ENCODE data around the gene SQSTM1. TPM values are rescaled to one million over a fixed set of nuclear protein-coding genes. Genes with fewer than 3 reads are reported as not detected.

Gene SQSTM1
- total and polyA plus RNA-seq, 2 of the 8 experiments (the other 6 are each of a cell fraction or from before 2014, with no cell fraction given): 78.6 to 110 TPM

- ChIA-PET POLR2A (ENCODE audit: partially characterized antibody) (interaction anchor here (0.6 to 12.6 kb wide), 8 partner anchors 8 to 196 kb away, joined by 3 to 207 read pairs (median 6); partner anchors contain the start of genes HNRNPH1, LTC4S, MGAT4B and MRNIP), CTCF (ENCODE audit: partially characterized antibody) (interaction anchor here (1.1 to 1.6 kb wide), 2 partner anchors 25 to 50 kb away, joined by 3 to 5 read pairs; no protein-coding TSS in a partner anchor)
- no peak overlapping the region for H2BK120ac ChIP-seq (replicated peaks; ENCODE audit: low read depth, low read length)
- H4K5ac ChIP-seq (ENCODE audit: insufficient read length, low read depth, low read length): peak overlapping the region; percentile 1
- H2BK15ac ChIP-seq (ENCODE audit: low read length): peak overlapping the region; percentile 55; the same call in 1 of the 2 replicates
- peak overlapping the region; percentile 93 for H4K8ac ChIP-seq (ENCODE audit: extremely low read depth, insufficient read depth, low read length)
- H3K14ac ChIP-seq (ENCODE audit: insufficient read length): no peak overlapping the region
- peaks cover 0 to 5% (median 2%) of the 10 kb centered on the region in 4 experiments; a peak in 2 of 7 replicates for H3K27me3 ChIP-seq (replicated peaks in 1 of 4; ENCODE audit: control insufficient read depth in 3 of 4, extremely low read depth in 1 of 4, insufficient read depth in 3 of 4, low read length in 3 of 4)
- H3K23me2 ChIP-seq (ENCODE audit: low read depth, low read length): peaks cover 15% of the 10 kb centered on the region; the same call in 1 of the 2 replicates
- no peak for FAIRE-seq
- H3K9ac ChIP-seq (replicated peaks in 1 of 4; ENCODE audit: extremely low read depth in 1 of 4, low read depth in 3 of 4, low read length in 3 of 4): 0 out of 7 replicates have a peak overlapping the region, but pooled peaks of 1 of the 4 experiments have one; percentile 34
- H2BK12ac ChIP-seq (ENCODE audit: low read depth, low read length): peak overlapping the region; percentile 97; the same call in 1 of the 2 replicates
- peaks cover 4 to 40% (median 34%) of the 10 kb centered on the region in 4 experiments for H3K4me1 ChIP-seq (replicated peaks in 1 of 4; ENCODE audit: control insufficient read depth in 3 of 4, insufficient read depth in 4 of 4, low read length in 3 of 4)
- peaks cover 8 to 17% of the 10 kb centered on the region in 2 experiments for H4K20me1 ChIP-seq (replicated peaks in 1 of 2; ENCODE audit: control insufficient read depth in 1 of 2, insufficient read depth in 2 of 2, low read length in 2 of 2)
- H3K9me3 ChIP-seq (ENCODE audit: insufficient read depth in 2 of 2, low read depth in 1 of 2, low read length in 1 of 2): no peaks in the 10 kb centered on the region
- H3K36me3 ChIP-seq (ENCODE audit: control insufficient read depth in 2 of 4, insufficient read depth in 4 of 4, low read length in 3 of 4): peaks cover 0 to 6% (median 3%) of the 10 kb centered on the region in 4 experiments; a peak in 4 of 8 replicates
- peak overlapping the region; percentile 99 for H3K18ac ChIP-seq (ENCODE audit: extremely low read depth, low read length)
- H2BK5ac ChIP-seq (ENCODE audit: low read depth, low read length): peak overlapping the region; percentile 96
- no peak overlapping the region for H3K56ac ChIP-seq (replicated peaks; ENCODE audit: insufficient read length, low read depth, low read length)
- H3K79me2 ChIP-seq (ENCODE audit: control insufficient read depth in 1 of 2, insufficient read depth in 2 of 2, low read length in 2 of 2): peaks cover 4 to 24% of the 10 kb centered on the region in 2 experiments; a peak in 2 of 4 replicates
- H3K79me1 ChIP-seq (ENCODE audit: low read depth, low read length): peaks cover 8% of the 10 kb centered on the region
- peak overlapping the region; percentile 76 for H3K4ac ChIP-seq (replicated peaks; ENCODE audit: insufficient read length, low read depth, low read length)
- peak in 1 of 2 experiments; percentile 82 for DNase-seq (ENCODE audit: low read depth in 1 of 2, low spot score in 2 of 2)
- peak overlapping the region; percentile 51; the same call in 1 of the 2 replicates for H2BK20ac ChIP-seq (ENCODE audit: low read length)
- H2AFZ ChIP-seq (ENCODE audit: low read length): no peak overlapping the region
- H3K4me3 ChIP-seq (ENCODE audit: extremely low read depth in 1 of 4, insufficient read depth in 2 of 4, low read depth in 3 of 4, low read length in 4 of 4): peak overlapping the region; percentile 3 to 91 (median 30); a peak in 5 of 8 replicates
- H3K27ac ChIP-seq (ENCODE audit: low read depth, low read length): peak overlapping the region; percentile 67
- H3K23ac ChIP-seq (ENCODE audit: insufficient read length): no peak overlapping the region
- 10% methylated on average over 13 of the region's 35 CpGs; no CpG with 5 or more reads in 1 of the 2 experiments for WGBS, 2 experiments (ENCODE audit: extremely low coverage in 1 of 2, insufficient coverage in 1 of 2, insufficient read length in 1 of 2, insufficient replicate concordance in 2 of 2, low coverage in 1 of 2, low lambda C conversion rate in 2 of 2, missing lambda C conversion rate in 1 of 2)
- H4K91ac ChIP-seq (replicated peaks; ENCODE audit: insufficient read length, low read length): peak overlapping the region; percentile 99
- H3K4me2 ChIP-seq (ENCODE audit: insufficient read depth in 1 of 2, low read depth in 2 of 2, low read length in 2 of 2): peak overlapping the region; percentile 54 to 58
- H2AK5ac ChIP-seq (ENCODE audit: low read depth, low read length): no peak overlapping the region
- TF ChIP-seq TAF1 (IDR thresholded peaks at IDR 0.05; ENCODE audit: low read depth, low read length) (peak; percentile 37; the same call in 1 of the 2 replicates), GABPA (IDR thresholded peaks at IDR 0.05; ENCODE audit: borderline replicate concordance, insufficient read depth, low read length) (peak; percentile 46; the same call in 1 of the 2 replicates), NANOG (IDR thresholded peaks at IDR 0.05; ENCODE audit: insufficient read depth, low read depth, low read length, poor library complexity, severe bottlenecking) (no peak), POLR2A (IDR thresholded peaks at IDR 0.05; ENCODE audit: control extremely low read depth in 1 of 2, low read depth in 2 of 2, low read length in 2 of 2) (no peak; a peak in 2 of 3 replicates), CBX8 (IDR thresholded peaks at IDR 0.05; ENCODE audit: borderline replicate concordance, low read depth, low read length) (no peak), KDM1A (IDR thresholded peaks at IDR 0.05; ENCODE audit: borderline replicate concordance, low read length) (peak; percentile 75; the same call in 1 of the 2 replicates), TCF12 (IDR thresholded peaks at IDR 0.05; ENCODE audit: low read depth, low read length) (no peak), USF2 (IDR thresholded peaks at IDR 0.05; ENCODE audit: low read length) (peak; percentile 78), SIRT6 (IDR thresholded peaks at IDR 0.05; ENCODE audit: low read length) (no peak), PHF8 (conservative IDR thresholded peaks at IDR 0.05; ENCODE audit: low read depth, low read length) (no peak; the same call in 1 of the 2 replicates)
These were observed 1.9 kb upstream of the SQSTM1 start for GRCh38 chr5:179818746-179819295.

Data from H1 (cell line).